ENCODE measurements around the gene BRPF3. TPM values are rescaled to one million over a fixed set of nuclear protein-coding genes. Genes with fewer than 3 reads are reported as not detected.

Gene BRPF3
- total RNA-seq, 1 experiment from 2014 or later, result 30.4 TPM

DNA sequence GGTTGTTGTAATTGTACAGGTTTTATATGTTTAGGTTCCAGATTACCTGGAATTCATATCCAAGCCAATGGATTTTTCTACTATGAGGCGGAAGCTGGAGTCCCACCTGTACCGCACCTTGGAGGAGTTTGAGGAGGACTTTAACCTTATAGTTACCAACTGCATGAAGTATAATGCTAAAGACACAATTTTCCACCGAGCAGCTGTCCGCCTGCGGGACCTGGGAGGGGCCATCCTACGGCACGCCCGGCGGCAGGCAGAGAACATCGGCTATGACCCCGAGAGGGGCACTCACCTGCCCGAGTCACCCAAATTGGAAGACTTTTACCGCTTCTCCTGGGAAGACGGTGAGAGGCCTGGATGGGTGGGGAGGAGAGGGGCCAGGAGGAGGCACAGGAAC, 13.6 kb downstream of the BRPF3 start:
- CTCF ChIA-PET, result no interaction called here
- Mint-ChIP-seq H3K4me1 (no peaks in the 10 kb centered on the region), H3K27ac (no peak overlapping the region), H3K9me3 (no peaks in the 10 kb centered on the region), H3K4me3 (no peak overlapping the region), H3K27me3 (ENCODE audit: low read depth) (no peaks in the 10 kb centered on the region), H3K36me3 (peaks cover 79% of the 10 kb centered on the region)
- DNase-seq (ENCODE audit: low spot score), result no peak
- TF ChIP-seq ZBTB43 (CRISPR knock-in tag; IDR thresholded peaks at IDR 0.05) (no peak), ZNF281 (CRISPR knock-in tag; IDR thresholded peaks at IDR 0.05) (no peak), NR2C2 (CRISPR knock-in tag; IDR thresholded peaks at IDR 0.05) (no peak), SMAD4 (CRISPR knock-in tag; IDR thresholded peaks at IDR 0.05) (no peak), EMX1 (CRISPR knock-in tag; IDR thresholded peaks at IDR 0.05) (no peak), AR (CRISPR knock-in tag; IDR thresholded peaks at IDR 0.05) (no peak), ZNF263 (CRISPR knock-in tag; IDR thresholded peaks at IDR 0.05; ENCODE audit: low read depth) (no peak), ZNF232 (CRISPR knock-in tag; IDR thresholded peaks at IDR 0.05) (no peak), MYBL2 (CRISPR knock-in tag; IDR thresholded peaks at IDR 0.05) (no peak), SMAD3 (CRISPR knock-in tag; IDR thresholded peaks at IDR 0.05; ENCODE audit: borderline replicate concordance) (no peak), GRHL2 (CRISPR knock-in tag; IDR thresholded peaks at IDR 0.05; ENCODE audit: insufficient replicate concordance, severe bottlenecking) (no peak), ZNF532 (CRISPR knock-in tag; IDR thresholded peaks at IDR 0.05; ENCODE audit: borderline replicate concordance) (no peak)
- TF ChIP-seq, protein P1, sequence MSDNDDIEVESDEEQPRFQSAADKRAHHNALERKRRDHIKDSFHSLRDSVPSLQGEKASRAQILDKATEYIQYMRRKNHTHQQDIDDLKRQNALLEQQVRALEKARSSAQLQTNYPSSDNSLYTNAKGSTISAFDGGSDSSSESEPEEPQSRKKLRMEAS (CRISPR knock-in tag; IDR thresholded peaks at IDR 0.05), result no peak
- TF ChIP-seq, protein P2, sequence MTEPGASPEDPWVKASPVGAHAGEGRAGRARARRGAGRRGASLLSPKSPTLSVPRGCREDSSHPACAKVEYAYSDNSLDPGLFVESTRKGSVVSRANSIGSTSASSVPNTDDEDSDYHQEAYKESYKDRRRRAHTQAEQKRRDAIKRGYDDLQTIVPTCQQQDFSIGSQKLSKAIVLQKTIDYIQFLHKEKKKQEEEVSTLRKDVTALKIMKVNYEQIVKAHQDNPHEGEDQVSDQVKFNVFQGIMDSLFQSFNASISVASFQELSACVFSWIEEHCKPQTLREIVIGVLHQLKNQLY (CRISPR knock-in tag; IDR thresholded peaks at IDR 0.05), result no peak
- TF ChIP-seq, protein P3, sequence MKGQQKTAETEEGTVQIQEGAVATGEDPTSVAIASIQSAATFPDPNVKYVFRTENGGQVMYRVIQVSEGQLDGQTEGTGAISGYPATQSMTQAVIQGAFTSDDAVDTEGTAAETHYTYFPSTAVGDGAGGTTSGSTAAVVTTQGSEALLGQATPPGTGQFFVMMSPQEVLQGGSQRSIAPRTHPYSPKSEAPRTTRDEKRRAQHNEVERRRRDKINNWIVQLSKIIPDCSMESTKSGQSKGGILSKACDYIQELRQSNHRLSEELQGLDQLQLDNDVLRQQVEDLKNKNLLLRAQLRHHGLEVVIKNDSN (CRISPR knock-in tag; IDR thresholded peaks at IDR 0.05), result no peak
- TF ChIP-seq, protein P4, sequence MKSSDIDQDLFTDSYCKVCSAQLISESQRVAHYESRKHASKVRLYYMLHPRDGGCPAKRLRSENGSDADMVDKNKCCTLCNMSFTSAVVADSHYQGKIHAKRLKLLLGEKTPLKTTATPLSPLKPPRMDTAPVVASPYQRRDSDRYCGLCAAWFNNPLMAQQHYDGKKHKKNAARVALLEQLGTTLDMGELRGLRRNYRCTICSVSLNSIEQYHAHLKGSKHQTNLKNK (CRISPR knock-in tag; IDR thresholded peaks at IDR 0.05), result no peak
- TF ChIP-seq, protein P5, sequence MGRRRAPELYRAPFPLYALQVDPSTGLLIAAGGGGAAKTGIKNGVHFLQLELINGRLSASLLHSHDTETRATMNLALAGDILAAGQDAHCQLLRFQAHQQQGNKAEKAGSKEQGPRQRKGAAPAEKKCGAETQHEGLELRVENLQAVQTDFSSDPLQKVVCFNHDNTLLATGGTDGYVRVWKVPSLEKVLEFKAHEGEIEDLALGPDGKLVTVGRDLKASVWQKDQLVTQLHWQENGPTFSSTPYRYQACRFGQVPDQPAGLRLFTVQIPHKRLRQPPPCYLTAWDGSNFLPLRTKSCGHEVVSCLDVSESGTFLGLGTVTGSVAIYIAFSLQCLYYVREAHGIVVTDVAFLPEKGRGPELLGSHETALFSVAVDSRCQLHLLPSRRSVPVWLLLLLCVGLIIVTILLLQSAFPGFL (CRISPR knock-in tag; IDR thresholded peaks at IDR 0.05; ENCODE audit: borderline replicate concordance), result no peak
- TF ChIP-seq, protein P6, sequence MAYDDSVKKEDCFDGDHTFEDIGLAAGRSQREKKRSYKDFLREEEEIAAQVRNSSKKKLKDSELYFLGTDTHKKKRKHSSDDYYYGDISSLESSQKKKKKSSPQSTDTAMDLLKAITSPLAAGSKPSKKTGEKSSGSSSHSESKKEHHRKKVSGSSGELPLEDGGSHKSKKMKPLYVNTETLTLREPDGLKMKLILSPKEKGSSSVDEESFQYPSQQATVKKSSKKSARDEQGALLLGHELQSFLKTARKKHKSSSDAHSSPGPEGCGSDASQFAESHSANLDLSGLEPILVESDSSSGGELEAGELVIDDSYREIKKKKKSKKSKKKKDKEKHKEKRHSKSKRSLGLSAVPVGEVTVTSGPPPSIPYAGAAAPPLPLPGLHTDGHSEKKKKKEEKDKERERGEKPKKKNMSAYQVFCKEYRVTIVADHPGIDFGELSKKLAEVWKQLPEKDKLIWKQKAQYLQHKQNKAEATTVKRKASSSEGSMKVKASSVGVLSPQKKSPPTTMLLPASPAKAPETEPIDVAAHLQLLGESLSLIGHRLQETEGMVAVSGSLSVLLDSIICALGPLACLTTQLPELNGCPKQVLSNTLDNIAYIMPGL (CRISPR knock-in tag; IDR thresholded peaks at IDR 0.05), result no peak
- TF ChIP-seq, protein P7, sequence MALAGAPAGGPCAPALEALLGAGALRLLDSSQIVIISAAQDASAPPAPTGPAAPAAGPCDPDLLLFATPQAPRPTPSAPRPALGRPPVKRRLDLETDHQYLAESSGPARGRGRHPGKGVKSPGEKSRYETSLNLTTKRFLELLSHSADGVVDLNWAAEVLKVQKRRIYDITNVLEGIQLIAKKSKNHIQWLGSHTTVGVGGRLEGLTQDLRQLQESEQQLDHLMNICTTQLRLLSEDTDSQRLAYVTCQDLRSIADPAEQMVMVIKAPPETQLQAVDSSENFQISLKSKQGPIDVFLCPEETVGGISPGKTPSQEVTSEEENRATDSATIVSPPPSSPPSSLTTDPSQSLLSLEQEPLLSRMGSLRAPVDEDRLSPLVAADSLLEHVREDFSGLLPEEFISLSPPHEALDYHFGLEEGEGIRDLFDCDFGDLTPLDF (CRISPR knock-in tag; IDR thresholded peaks at IDR 0.05), result no peak
- POLR2A ChIA-PET, result interaction anchor here (0.6 kb wide), 1 partner anchor 76 kb away, joined by 3 read pairs; no protein-coding TSS in a partner anchor
- no peak for ATAC-seq

Measured in WTC11 (cell line).